NCI-H2171 (cell line): ENCODE measurements around the gene TMEM91.
"Not testable (repeated sequence)": the region's sequence is repeated elsewhere in the genome, so short reads cannot be mapped to it uniquely, and the experiment has no call there.

Experiments
- DNase-seq: peaks from one replicate; lab custom pipeline; 2025; lab: John Stamatoyannopoulos, UW

The TMEM91 gene

DNA sequence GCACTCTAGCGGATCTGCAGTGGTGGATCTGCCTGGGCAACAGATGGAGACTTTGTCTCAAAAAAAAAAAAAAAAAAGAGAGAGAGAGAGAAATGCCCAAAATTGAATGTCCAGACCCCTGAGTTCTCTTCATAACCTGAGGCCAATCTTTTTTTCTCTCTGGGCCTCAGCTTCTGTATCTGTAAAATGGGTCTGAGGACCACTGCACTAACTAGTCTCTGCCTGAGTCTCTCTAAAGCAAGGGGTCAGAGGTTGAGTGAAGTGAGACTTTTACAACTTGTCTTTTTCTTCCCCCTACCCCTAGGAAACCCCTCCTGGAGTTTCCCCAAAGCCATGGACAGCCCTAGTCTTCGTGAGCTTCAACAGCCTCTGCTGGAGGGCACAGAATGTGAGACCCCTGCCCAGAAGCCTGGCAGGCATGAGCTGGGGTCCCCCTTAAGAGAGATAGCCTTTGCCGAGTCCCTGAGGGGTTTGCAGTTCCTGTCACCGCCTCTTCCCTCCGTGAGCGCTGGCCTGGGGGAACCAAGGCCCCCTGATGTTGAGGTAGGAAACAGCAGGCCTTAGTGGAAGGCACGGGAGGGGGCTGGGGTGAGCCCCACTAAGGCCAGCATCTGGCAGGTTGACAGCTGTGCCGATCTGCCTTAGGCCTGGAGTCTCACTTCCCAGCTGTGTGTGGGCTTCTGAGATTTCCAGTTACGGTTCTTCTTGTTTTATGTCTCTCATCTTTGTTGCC, 1.8 kb downstream of the TMEM91 start:
- DNase-seq = no peak

DNA sequence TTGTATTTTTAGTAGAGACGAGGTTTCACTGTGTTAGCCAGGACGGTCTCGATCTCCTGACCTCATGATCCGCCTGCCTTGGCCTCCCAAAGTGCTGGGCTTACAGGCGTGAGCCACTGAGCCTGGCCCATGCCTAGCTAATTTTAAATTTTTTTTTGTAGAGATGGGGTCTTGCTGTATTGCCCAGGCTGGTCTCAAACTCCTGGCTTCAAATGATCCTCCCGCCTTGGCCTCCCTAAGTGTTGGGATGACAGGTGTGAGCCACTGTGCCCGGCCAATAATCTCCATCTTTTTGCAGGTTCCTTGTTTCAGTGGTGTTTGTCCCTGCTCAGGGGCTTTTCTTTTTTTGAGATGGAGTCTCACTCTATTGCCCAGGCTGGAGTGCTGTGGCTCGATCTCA, 5.2 kb downstream of the TMEM91 start:
- not testable (repeated sequence) for DNase-seq

DNA sequence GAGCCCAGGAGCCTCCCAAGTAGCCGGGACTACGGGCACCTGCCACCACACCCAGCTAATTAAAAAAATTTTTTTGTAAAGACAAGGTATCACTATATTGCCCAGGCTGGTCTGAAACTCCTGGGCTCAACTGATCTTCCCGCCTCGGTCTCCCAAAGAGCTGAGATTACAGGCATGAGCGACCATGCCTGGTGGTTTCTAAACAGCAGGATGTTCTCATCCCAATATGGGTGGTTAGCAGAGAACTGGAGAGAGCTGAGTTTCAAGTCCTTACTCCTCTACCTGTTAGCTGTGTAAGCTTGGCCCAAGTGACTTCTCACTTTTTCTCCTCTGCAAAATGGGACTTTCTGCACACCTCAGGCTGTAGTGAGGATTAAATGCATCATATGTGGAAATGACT, 8.0 kb downstream of the TMEM91 start:
- DNase-seq = no peak

DNA sequence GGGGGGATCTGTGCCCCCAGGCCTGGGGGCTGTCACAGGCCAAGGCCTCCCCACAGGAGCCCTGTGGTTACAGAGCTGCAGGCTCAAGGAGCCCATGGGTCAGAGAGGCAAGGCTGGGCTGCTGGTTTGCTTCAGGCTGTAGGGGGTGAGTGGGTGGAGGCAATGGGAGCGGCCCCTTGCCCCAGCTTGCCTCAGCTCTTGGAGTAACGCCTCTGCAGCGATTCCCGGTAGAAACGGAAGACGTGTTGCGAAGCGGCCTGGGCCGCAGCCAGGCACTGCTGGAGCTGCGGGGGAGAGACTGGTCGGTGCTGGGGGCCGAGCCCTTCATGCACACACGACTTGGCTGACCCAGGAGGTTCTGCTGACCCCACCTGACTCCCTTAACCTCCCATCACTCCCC, 10.1 kb downstream of the TMEM91 start:
- DNase-seq = no peak

DNA sequence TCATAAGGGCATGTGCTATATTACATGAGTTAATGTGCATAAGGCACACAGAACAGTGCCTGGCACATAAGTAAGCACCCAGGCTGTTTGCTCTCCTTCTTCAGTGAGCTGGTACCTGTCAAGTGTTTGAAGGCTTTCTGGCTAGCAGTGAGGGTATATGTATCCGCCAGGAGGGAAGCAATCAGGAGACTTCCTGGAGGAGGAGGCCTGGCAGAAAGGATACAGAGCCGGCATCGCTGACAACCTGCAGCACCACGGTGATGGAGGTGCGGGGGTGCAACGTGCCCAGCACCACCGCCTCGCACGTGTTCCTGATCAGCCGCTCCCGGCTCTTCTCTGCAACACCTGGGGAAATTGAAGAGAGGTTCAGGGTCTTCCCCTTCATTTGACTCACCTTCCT, 15.3 kb downstream of the TMEM91 start:
- no peak for DNase-seq

DNA sequence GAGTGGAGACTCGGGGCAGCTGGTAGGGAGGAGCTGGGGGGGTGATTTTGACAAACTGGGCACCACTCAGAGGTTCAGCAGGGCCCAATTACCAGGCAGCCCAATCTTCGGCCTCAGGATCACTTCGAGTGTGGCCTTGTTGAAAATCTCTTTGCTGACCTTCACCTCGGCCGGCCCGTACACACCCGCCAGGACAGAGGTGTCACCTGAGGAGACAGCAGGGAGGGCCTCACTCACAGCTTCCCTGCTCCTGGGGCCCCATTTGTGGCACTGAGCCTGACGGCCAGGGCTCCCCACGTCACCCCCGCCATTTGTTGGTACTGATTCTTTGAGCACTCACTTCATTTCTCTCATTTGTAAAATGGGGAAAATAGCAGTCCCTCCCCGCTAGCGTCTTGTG, 16.4 kb downstream of the TMEM91 start:
- no peak for DNase-seq

DNA sequence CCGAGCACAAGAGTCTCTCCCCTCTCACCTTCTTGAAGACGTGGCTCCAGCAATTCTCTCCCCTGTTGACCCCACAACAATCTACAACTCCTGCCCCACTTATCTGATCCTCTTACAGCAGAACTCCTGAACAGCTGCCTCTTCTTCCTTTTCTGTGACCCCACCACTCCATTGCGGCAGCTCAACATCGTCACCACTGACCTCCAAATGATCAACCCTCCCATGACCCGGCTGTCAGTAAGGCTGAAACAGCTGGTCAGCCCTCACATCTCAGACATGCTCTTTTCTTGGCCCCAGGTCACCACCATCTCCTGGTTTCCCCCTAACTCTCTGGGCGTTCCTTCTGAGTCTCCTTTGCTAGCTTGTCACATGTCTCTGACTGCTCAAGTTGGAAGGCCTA, 19.0 kb downstream of the TMEM91 start:
- DNase-seq = no peak

DNA sequence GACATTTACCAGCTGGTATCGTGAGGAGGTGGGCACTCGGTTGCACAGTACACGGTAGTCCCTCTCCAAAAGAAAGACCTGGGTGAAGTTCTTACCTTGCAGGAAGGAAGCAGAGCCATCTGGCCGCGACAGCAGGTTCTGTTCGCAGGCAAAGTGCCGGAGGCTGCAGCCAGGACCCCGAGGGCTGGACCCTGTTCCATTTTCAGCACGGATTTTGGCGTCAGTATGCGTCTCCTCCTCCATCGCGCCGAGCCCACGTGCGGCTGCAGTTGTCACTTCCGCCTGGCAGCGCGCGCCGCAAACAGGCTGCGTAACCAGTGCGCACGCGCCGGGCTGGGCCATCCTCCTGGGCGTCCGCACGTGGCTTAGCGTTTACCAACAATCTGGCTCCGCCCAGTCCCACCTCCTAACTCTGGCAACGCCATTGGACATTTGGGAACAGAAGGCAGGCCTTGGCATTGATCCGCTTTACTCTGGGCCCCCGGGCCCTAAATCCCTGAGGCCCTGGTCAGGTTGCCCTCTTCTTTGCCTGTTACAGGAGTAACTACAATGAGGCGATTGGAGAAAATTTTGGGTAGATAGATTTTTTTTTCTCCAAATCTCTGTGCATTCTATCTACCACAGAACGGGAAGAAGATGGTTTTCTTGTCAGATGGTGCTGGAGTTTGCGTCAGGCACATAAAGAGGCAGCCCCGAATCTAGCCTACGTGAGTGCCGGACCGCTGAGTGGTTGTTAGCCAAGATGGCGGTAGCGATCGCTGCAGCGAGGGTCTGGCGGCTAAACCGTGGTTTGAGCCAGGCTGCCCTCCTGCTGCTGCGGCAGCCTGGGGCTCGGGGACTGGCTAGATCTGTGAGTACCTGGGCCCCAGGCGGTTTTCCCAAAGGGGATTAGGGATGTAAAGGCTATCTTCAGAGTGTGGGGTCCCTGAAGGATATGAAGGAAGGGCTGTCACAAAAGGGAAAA, 21.0 kb downstream of the TMEM91 start, which contains the start of the genes BCKDHA and EXOSC5:
Gene BCKDHA (plus strand): TSS at position 733 of the 964 bp plus-strand sequence. CDS start 10 bp downstream, at position 743.
Gene EXOSC5 (minus strand): TSS at position 274 of the 964 bp plus-strand sequence. CDS start 31 bp downstream, at position 243.
- peak; percentile 99 for DNase-seq

DNA sequence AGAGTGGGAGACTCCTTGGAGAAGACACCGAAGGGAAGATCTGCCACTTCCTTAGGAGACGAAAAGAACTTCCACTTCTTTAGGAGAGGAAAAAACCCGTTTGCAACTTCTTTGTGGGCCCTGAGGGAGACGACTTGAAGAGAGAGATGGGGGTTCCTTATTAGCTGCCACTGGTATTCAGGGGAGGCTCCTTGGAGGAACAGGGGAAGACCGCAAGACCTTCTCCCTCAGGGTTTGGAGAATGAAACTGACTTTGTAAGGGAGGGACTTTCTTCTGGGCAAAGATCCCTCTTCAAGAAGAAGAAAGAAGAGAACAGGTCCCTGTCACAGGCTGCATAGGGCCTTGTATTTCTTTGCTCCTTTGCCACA, 21.7 kb downstream of the TMEM91 start:
- DNase-seq = no peak

DNA sequence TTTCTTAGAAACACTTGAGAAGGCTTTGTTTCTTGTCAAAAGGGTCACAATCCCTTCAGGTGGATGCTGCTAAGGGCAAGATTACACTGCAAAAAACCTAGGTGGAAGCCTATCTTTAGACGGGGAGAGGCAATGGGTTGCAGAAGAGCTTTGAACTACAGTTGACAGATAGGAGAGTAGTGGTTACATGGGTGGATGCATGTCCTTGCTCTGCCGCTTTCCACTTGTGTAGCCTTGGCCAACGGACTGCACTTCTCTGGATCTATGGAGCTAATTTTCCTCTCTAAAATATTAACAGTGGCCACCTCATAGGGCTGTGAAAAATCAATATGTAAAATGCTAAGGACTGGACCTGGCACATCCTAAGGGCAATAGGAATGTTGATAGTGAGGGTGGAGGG, 22.3 kb downstream of the TMEM91 start:
- no peak for DNase-seq

DNA sequence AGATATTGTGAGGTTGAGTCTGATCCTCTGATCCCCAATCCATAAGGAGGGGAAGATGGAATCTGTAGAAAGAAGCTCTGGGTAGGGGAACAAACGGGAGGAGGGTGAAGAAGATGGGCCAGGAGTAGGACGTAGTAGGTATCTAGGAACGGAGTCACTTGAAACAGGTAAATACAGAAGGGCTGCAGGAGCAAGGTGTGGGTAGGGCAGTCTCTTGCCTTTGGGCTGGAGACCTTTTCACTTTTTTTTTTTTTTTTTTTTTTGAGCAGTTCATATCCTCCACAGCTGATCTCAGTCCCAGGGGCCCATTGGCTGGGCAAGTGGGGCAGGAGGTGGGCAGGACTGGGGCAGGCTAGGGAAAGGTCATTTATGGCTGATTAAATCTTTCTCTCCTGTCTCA, 22.8 kb downstream of the TMEM91 start:
- DNase-seq = no peak

DNA sequence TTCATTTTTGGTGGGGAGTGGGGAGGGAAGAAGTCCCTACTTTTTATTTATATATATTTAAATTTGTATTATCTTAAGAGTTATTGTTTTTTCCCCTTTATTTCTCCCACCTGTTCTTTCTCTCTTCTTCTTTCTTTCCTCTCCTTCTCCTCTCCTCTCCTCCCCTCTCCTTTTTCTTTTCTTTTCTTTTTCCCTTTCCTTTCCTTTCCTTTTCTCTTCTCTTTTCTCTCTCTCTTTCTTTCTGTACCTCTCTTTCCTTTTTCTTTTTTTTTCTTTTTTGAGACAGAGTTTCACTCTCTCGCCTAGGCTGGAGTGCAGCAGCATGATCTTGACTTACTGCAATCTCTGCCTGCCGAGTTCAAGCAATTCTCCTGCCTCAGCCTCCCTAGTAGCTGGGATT, 23.2 kb downstream of the TMEM91 start:
- DNase-seq = no peak

DNA sequence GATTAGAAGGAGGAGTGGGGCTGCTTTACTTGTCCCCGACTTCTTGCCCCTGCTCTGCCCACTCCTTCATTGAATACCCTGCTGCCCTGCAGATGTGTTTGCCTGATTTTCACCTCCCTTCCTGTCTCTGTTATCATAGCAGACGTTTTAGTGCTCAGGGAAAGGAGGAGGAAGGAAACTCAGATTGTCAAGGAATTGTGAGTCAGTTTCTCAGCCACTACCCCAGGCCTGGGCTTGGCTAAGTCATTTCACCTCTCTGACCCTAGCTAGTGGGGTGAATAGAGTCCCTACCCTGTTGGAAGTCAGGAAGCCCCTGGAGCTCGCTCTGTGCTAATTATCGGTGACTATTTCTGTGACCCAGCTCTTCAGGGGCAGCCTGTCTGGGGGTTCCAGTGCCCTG, 25.1 kb downstream of the TMEM91 start:
- no peak for DNase-seq

DNA sequence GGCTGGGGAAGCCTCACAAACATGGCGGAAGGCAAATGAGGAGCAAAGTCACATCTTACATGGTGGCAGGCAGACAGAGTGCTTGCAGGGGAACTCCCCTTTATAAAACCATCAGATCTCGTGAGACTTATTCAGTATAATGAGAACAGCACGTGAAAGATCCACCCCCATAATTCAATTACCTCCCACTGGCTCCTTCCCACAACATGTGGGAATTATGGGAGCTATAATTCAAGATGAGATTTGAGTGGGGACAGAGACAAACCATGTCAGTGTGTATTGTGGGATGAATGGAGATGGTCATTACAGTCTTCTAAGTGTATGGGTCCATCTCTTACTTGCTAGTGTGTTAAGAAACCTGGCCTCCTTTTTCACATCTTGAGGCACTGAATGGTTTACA, 25.7 kb downstream of the TMEM91 start:
- DNase-seq = no peak

DNA sequence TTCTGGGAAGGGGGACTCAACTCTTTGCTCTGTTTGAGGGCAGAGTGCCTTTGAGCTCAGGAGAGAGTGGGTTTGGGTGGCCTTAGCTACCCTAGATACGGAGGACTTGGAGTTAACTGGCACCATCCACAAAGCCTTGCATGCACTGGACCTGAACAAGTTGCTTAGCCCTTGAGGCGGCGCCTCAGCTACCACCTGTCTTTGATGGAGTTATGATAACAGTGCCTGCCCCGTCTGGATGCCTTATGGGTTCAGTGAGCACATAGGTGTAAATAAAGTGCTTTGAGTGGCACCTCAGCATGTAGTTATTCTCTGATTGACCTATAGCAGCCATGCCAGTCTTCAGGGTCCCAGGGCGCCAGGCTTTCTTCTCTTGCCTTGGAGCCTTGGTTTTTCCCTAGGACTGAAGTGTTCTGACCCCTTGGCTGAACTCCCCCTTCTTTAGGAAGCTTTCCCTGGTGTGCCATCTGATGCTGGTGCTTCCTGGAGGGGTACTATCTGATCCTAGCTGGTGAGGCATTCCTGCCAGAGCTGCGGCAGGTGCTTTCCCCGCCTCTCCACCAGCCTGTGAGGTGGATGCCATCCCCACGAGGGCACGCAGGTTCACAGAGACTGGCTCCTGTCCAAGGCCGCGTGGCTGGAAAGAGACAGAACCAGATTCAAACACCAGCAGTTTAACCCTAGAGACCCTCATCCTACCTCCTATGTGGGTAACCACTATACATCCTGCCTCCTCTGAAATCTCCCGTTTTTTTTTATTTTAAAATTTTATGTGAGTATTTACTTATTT, 27.0 kb downstream of the TMEM91 start:
- DNase-seq = no peak

DNA sequence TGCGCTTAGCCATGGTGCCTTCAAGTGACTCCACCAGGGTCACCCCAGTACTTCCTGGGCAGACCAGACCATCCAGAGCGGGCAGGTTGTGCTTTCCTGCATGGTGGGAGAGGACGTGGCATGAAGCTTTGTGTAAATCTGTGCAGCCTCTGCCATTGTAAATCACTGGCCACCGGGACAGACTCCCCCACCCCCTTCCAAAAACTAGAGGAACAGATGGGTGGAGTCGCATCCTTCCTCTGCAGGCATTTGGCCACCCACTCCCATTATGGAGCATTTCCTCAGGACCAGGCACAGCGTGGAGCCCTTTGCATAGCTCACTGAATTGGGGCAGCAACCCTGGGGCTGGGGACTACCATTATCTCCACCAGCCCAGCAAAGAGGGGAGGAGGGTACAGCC, 29.4 kb downstream of the TMEM91 start:
- DNase-seq = no peak

DNA sequence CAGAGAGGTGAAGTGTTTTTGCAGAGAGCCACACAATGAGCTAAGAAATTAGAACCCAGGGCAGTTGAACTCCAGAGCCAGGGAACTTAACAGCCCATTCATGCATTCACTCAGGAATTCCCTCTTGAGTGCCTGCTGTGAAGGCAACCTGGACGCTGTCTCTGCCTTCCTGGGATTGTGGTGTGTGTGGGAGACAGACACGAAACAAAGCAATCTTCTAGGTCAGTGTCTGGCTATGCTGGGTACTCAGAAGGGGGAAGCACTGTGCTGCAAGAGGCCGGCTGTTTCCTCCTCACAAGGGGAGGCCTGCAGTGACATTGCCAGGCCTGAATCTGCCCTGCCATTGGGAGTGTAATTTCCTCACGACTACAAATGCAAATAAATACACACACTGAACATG, 30.9 kb downstream of the TMEM91 start:
- DNase-seq = no peak

DNA sequence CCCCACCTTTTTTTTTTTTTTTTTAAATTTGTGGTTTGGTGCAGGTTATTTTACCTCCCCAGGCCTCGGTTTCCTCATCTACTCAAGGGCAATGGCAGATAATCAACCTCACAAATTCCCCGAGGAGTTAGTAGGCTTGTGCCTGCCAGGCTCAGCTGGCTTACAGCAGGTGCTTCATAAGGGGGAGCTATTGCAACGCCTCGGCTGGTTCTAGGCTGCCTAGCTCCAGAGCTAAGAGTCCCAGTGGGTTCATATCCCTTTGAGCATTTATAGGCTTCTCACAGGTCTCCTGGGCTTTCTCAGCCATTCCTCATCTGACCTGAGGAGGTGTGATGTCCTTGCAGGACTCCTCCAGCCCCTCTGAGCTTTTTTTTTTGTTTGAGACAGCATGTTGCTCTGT, 31.9 kb downstream of the TMEM91 start:
- DNase-seq = no peak

DNA sequence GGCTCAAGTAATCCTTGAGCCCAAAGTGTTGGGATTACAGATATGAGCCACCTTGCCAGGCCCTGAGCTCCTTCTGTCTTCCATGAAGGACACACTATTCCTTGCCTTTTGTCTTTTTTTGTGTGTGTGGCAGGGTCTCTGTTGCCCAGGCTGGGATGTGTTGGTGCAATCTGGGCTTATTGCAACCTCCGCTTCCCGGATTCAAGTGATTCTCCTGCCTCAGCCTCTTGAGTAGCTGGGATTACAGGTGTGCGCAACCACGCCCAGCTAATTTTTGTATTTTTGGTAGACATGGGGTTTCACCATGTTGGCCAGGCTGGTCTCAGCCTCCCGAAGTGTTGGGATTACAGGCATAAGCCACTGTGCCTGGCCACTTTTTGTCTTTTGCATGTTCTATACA, 32.5 kb downstream of the TMEM91 start:
- not testable (repeated sequence) for DNase-seq

DNA sequence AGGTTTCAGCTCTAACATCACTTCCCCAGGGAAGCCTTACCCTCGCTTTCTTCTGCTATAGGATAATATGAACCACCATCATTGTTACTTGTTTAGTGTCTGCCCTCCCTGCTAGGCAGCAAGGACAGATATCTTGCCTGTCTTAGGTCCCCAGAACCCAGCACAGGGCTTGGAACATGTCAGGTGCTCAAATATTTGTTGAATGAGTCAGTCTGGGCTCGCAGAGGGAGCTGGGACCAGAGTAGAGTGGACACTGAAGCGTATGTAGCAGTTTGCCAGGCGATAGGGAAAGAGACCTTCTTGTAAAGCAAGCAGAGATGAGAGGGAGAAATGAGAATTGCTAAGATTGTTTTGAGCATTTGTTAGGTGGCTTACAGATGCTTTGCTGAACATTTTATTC, 33.0 kb downstream of the TMEM91 start:
- no peak for DNase-seq

DNA sequence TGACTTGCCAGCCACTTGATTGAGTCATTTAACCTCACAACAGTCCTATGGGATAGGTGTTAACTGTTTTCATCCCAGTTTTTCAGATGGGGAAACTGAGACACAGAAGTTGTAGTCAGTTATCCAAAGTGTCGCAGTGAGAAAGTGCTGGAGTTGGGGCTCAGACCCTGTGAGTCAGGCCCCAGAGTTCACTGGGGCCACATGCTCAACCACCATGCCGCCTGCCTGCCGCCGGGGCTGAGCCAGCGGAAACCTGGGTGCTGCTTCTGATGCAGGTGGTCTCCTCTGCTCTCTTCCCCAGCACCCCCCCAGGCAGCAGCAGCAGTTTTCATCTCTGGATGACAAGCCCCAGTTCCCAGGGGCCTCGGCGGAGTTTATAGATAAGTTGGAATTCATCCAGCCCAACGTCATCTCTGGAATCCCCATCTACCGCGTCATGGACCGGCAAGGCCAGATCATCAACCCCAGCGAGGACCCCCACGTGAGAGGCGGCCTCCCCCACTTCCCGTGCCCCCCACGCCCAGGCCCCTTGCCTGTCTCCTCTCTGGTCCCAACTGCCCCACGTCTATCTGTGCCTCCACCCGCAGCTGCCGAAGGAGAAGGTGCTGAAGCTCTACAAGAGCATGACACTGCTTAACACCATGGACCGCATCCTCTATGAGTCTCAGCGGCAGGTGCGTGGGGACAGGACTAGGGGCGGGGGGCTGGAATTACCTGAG, 34.2 kb downstream of the TMEM91 start:
- DNase-seq = no peak
